ENCODE data around the gene MDN1. TPM values are rescaled to one million over a fixed set of nuclear protein-coding genes. Genes with fewer than 3 reads are reported as not detected.

Gene MDN1
- polyA plus RNA-seq, 2 of the 4 experiments (the other 2 are of a cell fraction), result 6.4 to 20.5 TPM

- Histone ChIP-seq H3K27ac (no peak overlapping the region), H3K9me3 (no peaks in the 10 kb centered on the region), H3K4me3 (no peak overlapping the region), H3K4me1 (no peaks in the 10 kb centered on the region), H3K4me2 (no peak overlapping the region)
- POLR2A ChIA-PET, result no interaction called here
- CTCF ChIA-PET, result interaction anchor here (2.7 kb wide), 1 partner anchor 10 kb away, joined by 7 read pairs; no protein-coding TSS in a partner anchor
- 95% methylated on average over 10 of the region's 10 CpGs for WGBS (ENCODE audit: missing lambda C conversion rate)
- FAIRE-seq, result no peak
- ATAC-seq, result no peak
- DNase-seq (ENCODE audit: low read depth in 1 of 2, low spot score in 1 of 2), result no peak
- TF ChIP-seq RAD21 (conservative IDR thresholded peaks at IDR 0.05 in 1 of 2, IDR thresholded peaks at IDR 0.05 in 1 of 2) (no peak), POLR2AphosphoS2 (conservative IDR thresholded peaks at IDR 0.05; ENCODE audit: low read length) (no peak), HOXA7 (CRISPR knock-in tag; IDR thresholded peaks at IDR 0.05) (no peak), MAX (IDR thresholded peaks at IDR 0.05) (no peak), PBX3 (IDR thresholded peaks at IDR 0.05) (no peak), ZC3H11A (IDR thresholded peaks at IDR 0.05) (no peak), PHF8 (IDR thresholded peaks at IDR 0.05; ENCODE audit: borderline replicate concordance, low read depth) (no peak), CBX8 (IDR thresholded peaks at IDR 0.05) (no peak), ATOH8 (CRISPR knock-in tag; IDR thresholded peaks at IDR 0.05; ENCODE audit: low read depth) (no peak), BHLHE40 (IDR thresholded peaks at IDR 0.05; ENCODE audit: low read depth, low read length) (no peak), FOXS1 (CRISPR knock-in tag; IDR thresholded peaks at IDR 0.05) (no peak), HOXB13 (CRISPR knock-in tag; IDR thresholded peaks at IDR 0.05; ENCODE audit: low read depth) (no peak), SREBF2 (IDR thresholded peaks at IDR 0.05) (no peak), FOSB (CRISPR knock-in tag; IDR thresholded peaks at IDR 0.05) (no peak), HES2 (IDR thresholded peaks at IDR 0.05) (no peak), KDM5A (IDR thresholded peaks at IDR 0.05) (no peak), NPAS2 (CRISPR knock-in tag; IDR thresholded peaks at IDR 0.05; ENCODE audit: borderline replicate concordance) (no peak), EP300 (IDR thresholded peaks at IDR 0.05) (no peak)
Measured at GRCh38 chr6:89803271-89803670, 16.3 kb downstream of the MDN1 start.

GRCh38 chr6:89799756-89800155 is 19.8 kb downstream of the MDN1 start:
- Histone ChIP-seq H3K4me3 (no peak overlapping the region), H3K4me2 (no peak overlapping the region), H3K27ac (no peak overlapping the region), H3K4me1 (no peaks in the 10 kb centered on the region), H3K9me3 (no peaks in the 10 kb centered on the region)
- POLR2A ChIA-PET, result no interaction called here
- CTCF ChIA-PET, result no interaction called here
- FAIRE-seq (no peak), DNase-seq (ENCODE audit: low read depth in 1 of 2, low spot score in 1 of 2) (no peak), ATAC-seq (no peak)
- TF ChIP-seq BHLHE40 (IDR thresholded peaks at IDR 0.05; ENCODE audit: low read depth, low read length) (no peak), CHD2 (IDR thresholded peaks at IDR 0.05; ENCODE audit: low read length, partially characterized antibody) (no peak), EHMT2 (IDR thresholded peaks at IDR 0.05; ENCODE audit: low read depth) (no peak), CTCF (IDR thresholded peaks at IDR 0.05) (no peak), KDM5A (IDR thresholded peaks at IDR 0.05) (no peak), NR3C1 (IDR thresholded peaks at IDR 0.05) (no peak), RFX5 (IDR thresholded peaks at IDR 0.05) (no peak)
- WGBS (ENCODE audit: missing lambda C conversion rate), result 92% methylated on average over 2 of the region's 2 CpGs

Measured in A549 (cell line).